Muscle layer of colon (tissue), 2 donors: ENCODE measurements around the gene LSMEM2.

Source experiments
- H3K27ac ChIP-seq: one replicate; pipeline ENCODE4 v1.7.0; 2013; ENCODE audit warnings: low read depth, mild to moderate bottlenecking, low read length, moderate library complexity
- H3K27me3 ChIP-seq, 2 donors: one replicate each; pipeline ENCODE4 v1.7.0; 2013; ENCODE audit warnings: low read length in 2 of 2, mild to moderate bottlenecking in 2 of 2; ENCODE audit not compliant: insufficient read depth in 2 of 2, control insufficient read depth in 1 of 2
- H3K36me3 ChIP-seq: one replicate; pipeline ENCODE4 v1.7.0; 2013; ENCODE audit warnings: mild to moderate bottlenecking, low read length; ENCODE audit not compliant: insufficient read depth
- H3K4me1 ChIP-seq: one replicate; pipeline ENCODE4 v1.7.0; 2013; ENCODE audit warnings: mild to moderate bottlenecking, low read length; ENCODE audit not compliant: insufficient read depth
- H3K4me3 ChIP-seq, 2 donors: one replicate each; pipeline ENCODE4 v1.7.0; 2013; ENCODE audit warnings: low read length in 2 of 2, low read depth in 1 of 2, mild to moderate bottlenecking in 1 of 2, moderate library complexity in 1 of 2
- H3K9ac ChIP-seq: one replicate; pipeline ENCODE4 v1.7.0; 2013; ENCODE audit warnings: low read length
- H3K9me3 ChIP-seq: one replicate; pipeline ENCODE4 v1.7.0; 2013; ENCODE audit warnings: mild to moderate bottlenecking, low read length
- donor health status: abdominal sarcoma.
- donor health status: Adenocarcinoma of cecum.

LSMEM2 gene

GRCh38 chr3:50322115-50322385, 43.2 kb downstream of the LSMEM2 start:
- H3K9me3 ChIP-seq = no peaks in the 10 kb centered on the region

GRCh38 chr3:50322386-50323091, 43.7 kb downstream of the LSMEM2 start, which contains the start of gene HYAL2:
TSS of gene HYAL2 (minus strand) at chr3:50322745. CDS start at chr3:50320489, 2,256 bp downstream.
- peaks cover 54% of the 10 kb centered on the region for H3K4me1 ChIP-seq
- H3K27me3 ChIP-seq = no peaks in the 10 kb centered on the region
- H3K36me3 ChIP-seq = peaks cover 29% of the 10 kb centered on the region

More at GRCh38 chr3:50322115-50322385, 43.2 kb downstream of the LSMEM2 start:
- Histone ChIP-seq H3K4me1 (peaks cover 54% of the 10 kb centered on the region), H3K36me3 (peaks cover 29% of the 10 kb centered on the region), H3K27me3 (no peaks in the 10 kb centered on the region), H3K4me3 (peak overlapping the region; percentile 74 to 91), H3K9ac (peak overlapping the region; percentile 31), H3K27ac (peak overlapping the region; percentile 83)

GRCh38 chr3:50323092-50323600, 44.3 kb downstream of the LSMEM2 start:
- Histone ChIP-seq H3K27me3 (no peaks in the 10 kb centered on the region), H3K36me3 (peaks cover 25% of the 10 kb centered on the region), H3K9ac (no peak overlapping the region), H3K4me1 (peaks cover 53% of the 10 kb centered on the region), H3K9me3 (no peaks in the 10 kb centered on the region), H3K4me3 (no peak overlapping the region), H3K27ac (no peak overlapping the region)

More at GRCh38 chr3:50322386-50323091, 43.7 kb downstream of the LSMEM2 start, which contains the start of gene HYAL2:
- peak within 1 kb of the TSS; percentile 57 for H3K9ac ChIP-seq
- H3K9me3 ChIP-seq = no peaks in the 10 kb centered on the region
- H3K4me3 ChIP-seq = peak within 1 kb of the TSS; percentile 74 to 91
- H3K27ac ChIP-seq = peak within 1 kb of the TSS; percentile 83

- Histone ChIP-seq H3K36me3 (peaks cover 19% of the 10 kb centered on the region), H3K9me3 (no peaks in the 10 kb centered on the region), H3K4me3 (no peak overlapping the region), H3K9ac (no peak overlapping the region), H3K27ac (peak overlapping the region; percentile 38), H3K27me3 (no peaks in the 10 kb centered on the region), H3K4me1 (peaks cover 52% of the 10 kb centered on the region)
Measured at GRCh38 chr3:50323614-50324199, 44.8 kb downstream of the LSMEM2 start.

- H3K27ac ChIP-seq = peak overlapping the region; percentile 38
- peaks cover 15% of the 10 kb centered on the region for H3K36me3 ChIP-seq
- no peak overlapping the region for H3K4me3 ChIP-seq
- peaks cover 45% of the 10 kb centered on the region for H3K4me1 ChIP-seq
- H3K9ac ChIP-seq = no peak overlapping the region
- no peaks in the 10 kb centered on the region for H3K27me3 ChIP-seq
- no peaks in the 10 kb centered on the region for H3K9me3 ChIP-seq
Measured at GRCh38 chr3:50324351-50325112, 45.6 kb downstream of the LSMEM2 start.

GRCh38 chr3:50325113-50325480, 46.2 kb downstream of the LSMEM2 start:
- peaks cover 39% of the 10 kb centered on the region for H3K4me1 ChIP-seq

GRCh38 chr3:50325497-50326181, 46.8 kb downstream of the LSMEM2 start:
- H3K27me3 ChIP-seq = no peaks in the 10 kb centered on the region
- H3K9ac ChIP-seq = no peak overlapping the region
- H3K27ac ChIP-seq = no peak overlapping the region
- peaks cover 34% of the 10 kb centered on the region for H3K4me1 ChIP-seq
- H3K4me3 ChIP-seq = no peak overlapping the region
- H3K9me3 ChIP-seq = no peaks in the 10 kb centered on the region
- H3K36me3 ChIP-seq = peaks cover 24% of the 10 kb centered on the region

More at GRCh38 chr3:50325113-50325480, 46.2 kb downstream of the LSMEM2 start:
- no peaks in the 10 kb centered on the region for H3K27me3 ChIP-seq
- H3K9ac ChIP-seq = no peak overlapping the region
- H3K4me3 ChIP-seq = no peak overlapping the region
- no peak overlapping the region for H3K27ac ChIP-seq
- H3K36me3 ChIP-seq = peaks cover 19% of the 10 kb centered on the region
- H3K9me3 ChIP-seq = no peaks in the 10 kb centered on the region

- H3K9me3 ChIP-seq = no peaks in the 10 kb centered on the region
- no peak overlapping the region for H3K9ac ChIP-seq
- no peaks in the 10 kb centered on the region for H3K27me3 ChIP-seq
- no peak overlapping the region for H3K27ac ChIP-seq
- peaks cover 30% of the 10 kb centered on the region for H3K36me3 ChIP-seq
- H3K4me3 ChIP-seq = no peak overlapping the region
- peaks cover 34% of the 10 kb centered on the region for H3K4me1 ChIP-seq
Measured at GRCh38 chr3:50326182-50326541, 47.3 kb downstream of the LSMEM2 start.

- no peak overlapping the region for H3K27ac ChIP-seq
- no peaks in the 10 kb centered on the region for H3K27me3 ChIP-seq
- H3K4me3 ChIP-seq = peak overlapping the region; percentile 86 to 91
- peak overlapping the region; percentile 78 for H3K9ac ChIP-seq
- H3K4me1 ChIP-seq = peaks cover 31% of the 10 kb centered on the region
- H3K36me3 ChIP-seq = peaks cover 39% of the 10 kb centered on the region
- no peaks in the 10 kb centered on the region for H3K9me3 ChIP-seq
Measured at GRCh38 chr3:50327129-50327528, 48.2 kb downstream of the LSMEM2 start.

- no peaks in the 10 kb centered on the region for H3K9me3 ChIP-seq
- H3K4me1 ChIP-seq = peaks cover 25% of the 10 kb centered on the region
- peak within 1 kb of the TSS; percentile 86 to 91 for H3K4me3 ChIP-seq
- H3K27ac ChIP-seq = peak within 1 kb of the TSS; percentile 83
- H3K9ac ChIP-seq = peak within 1 kb of the TSS; percentile 78
- peaks cover 44% of the 10 kb centered on the region for H3K36me3 ChIP-seq
- H3K27me3 ChIP-seq = no peaks in the 10 kb centered on the region
Measured at GRCh38 chr3:50327943-50328691, 49.2 kb downstream of the LSMEM2 start, which contains the start of gene TUSC2. TSS of gene TUSC2 (minus strand) at chr3:50328223. CDS start at chr3:50328099, 124 bp downstream.
